ENCODE results near the gene TMEM169.
A peak's percentile ranks its signal among the peaks of the same experiment; 100 is the strongest.
"Not testable (repeated sequence)": the region's sequence is repeated elsewhere in the genome, so short reads cannot be mapped to it uniquely, and the experiment has no call there.

Gene TMEM169

GRCh38 chr2:216075510-216076485 is 5.9 kb upstream of the TMEM169 start:
- H3K4me3 ChIP-seq: no peak overlapping the region
- no peak for DNase-seq
- TF ChIP-seq CTCF (IDR thresholded peaks at IDR 0.05): no peak
- H3K4me1 ChIP-seq: no peaks in the 10 kb centered on the region
- no peaks in the 10 kb centered on the region for H3K36me3 ChIP-seq
- H3K27ac ChIP-seq: no peak overlapping the region
- no peaks in the 10 kb centered on the region for H3K9me3 ChIP-seq
- intact Hi-C loops (cut with DNase I; ENCODE audit: low total_unique reads): no loop called here
- no peaks in the 10 kb centered on the region for H3K27me3 ChIP-seq

DNA sequence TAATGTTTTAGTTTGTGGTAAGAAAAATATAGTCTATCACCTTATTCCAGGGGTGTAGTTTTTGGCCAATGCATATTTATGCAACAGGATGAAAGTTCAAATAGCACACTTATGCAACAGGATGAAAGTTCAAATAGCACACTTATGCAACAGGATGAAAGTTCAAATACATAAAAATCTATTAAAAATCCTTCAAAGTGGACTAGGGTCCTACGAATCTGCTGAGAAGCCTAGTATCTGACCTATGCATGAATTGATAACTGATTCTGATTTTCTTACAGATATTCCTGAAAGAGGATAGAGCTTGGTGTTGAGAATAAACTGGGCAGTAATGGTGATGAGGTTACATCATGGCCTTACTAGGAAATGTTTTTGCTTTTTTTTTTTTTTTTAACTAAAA is 2.9 kb upstream of the TMEM169 start:
- intact Hi-C loops (cut with DNase I; ENCODE audit: low total_unique reads): no loop called here
- no peak for TF ChIP-seq CTCF (IDR thresholded peaks at IDR 0.05)
- DNase-seq: no peak
- Histone ChIP-seq H3K36me3 (no peaks in the 10 kb centered on the region), H3K27me3 (no peaks in the 10 kb centered on the region), H3K4me1 (peaks cover 0 to 13% (median 4%) of the 10 kb centered on the region in 4 donors), H3K9me3 (no peaks in the 10 kb centered on the region), H3K4me3 (no peak overlapping the region), H3K27ac (no peak overlapping the region)

DNA sequence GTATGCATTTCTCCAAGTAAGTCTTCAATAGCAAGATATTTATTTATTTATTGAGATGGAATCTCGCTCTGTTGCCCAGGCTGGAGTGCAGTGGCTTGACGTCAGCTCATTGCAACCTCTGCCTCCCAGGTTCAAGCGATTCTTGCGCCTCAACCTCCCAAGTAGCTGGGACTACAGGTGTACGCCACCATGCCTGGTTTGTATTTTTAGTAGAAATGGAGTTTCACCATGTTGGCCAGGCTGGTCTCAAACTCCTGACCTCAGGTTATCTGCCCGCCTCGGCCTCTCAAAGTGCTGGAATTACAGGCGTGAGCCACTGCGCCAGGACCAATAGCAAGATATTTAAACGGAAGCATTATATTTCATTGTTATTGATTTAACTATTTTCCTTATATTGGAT is 1.7 kb upstream of the TMEM169 start:
- H3K27me3 ChIP-seq; DNase-seq; H3K4me3 ChIP-seq; H3K27ac ChIP-seq; H3K36me3 ChIP-seq; H3K9me3 ChIP-seq; intact Hi-C loops (cut with DNase I; ENCODE audit: low total_unique reads): not testable (repeated sequence)
- peaks cover 0 to 13% (median 4%) of the 10 kb centered on the region in 4 donors for H3K4me1 ChIP-seq

DNA sequence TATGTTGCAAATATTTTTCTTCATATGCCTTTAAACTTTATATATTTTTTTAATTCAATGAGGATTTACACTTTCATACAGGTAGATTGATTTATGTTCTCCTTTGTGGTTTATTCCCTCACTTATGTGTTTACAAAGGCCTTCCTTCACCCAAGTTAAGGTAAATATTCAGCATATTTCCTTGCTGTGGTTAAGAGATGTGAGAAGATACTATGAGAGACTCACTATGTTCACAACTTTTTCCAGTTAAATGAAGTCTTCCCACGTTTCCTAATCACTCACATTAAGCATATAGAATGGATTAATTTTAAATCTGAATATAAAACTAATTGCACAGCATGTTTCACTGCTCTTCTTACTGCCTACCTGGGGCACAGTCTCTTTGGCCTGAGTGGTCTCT is 707 bp upstream of the TMEM169 start:
- intact Hi-C loops (cut with DNase I; ENCODE audit: low total_unique reads): no loop called here
- H3K4me1 ChIP-seq: peaks cover 0 to 13% (median 4%) of the 10 kb centered on the region in 4 donors

DNA sequence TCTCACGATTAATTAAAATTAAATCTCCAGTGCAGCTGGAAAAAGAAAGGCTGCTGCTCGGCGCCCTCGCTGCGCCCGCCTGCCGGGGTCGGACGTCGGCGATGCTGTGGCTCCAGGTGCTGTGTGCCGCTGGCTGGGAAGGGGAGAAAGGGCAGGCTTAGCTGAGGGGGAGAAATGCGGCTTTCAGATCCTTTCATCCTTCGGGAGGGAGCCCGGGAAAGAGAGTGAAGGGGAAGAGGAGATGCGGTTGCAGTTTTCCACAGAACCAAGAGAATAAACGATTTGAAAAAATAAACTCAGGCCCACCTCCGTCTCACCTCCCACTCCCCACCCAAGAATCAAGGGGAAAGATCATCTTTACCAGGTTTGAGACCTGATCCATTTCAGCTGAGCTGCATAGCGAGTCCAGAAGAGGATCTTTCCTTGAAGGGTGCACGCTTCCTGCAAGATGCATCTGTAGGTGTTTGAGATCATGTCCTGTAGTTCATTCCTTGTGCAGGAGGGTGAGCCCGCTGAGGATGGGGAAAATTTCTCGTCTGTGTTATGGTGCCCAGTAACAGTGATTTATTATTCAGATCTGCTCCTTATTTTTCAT is 495 bp downstream of the TMEM169 start:
- Histone ChIP-seq H3K9me3 (no peaks in the 10 kb centered on the region), H3K4me3 (peak overlapping the region; percentile 65 to 75), H3K36me3 (no peaks in the 10 kb centered on the region), H3K27me3 (no peaks in the 10 kb centered on the region), H3K4me1 (peaks cover 0 to 13% (median 4%) of the 10 kb centered on the region in 4 donors), H3K27ac (peak overlapping the region in 1 of 2 donors; percentile 64)
- no peak for DNase-seq
- intact Hi-C loops (cut with DNase I; ENCODE audit: low total_unique reads): no loop called here
- no peak for TF ChIP-seq CTCF (IDR thresholded peaks at IDR 0.05)

More for the DNA sequence above, 707 bp upstream of the TMEM169 start:
- no peaks in the 10 kb centered on the region for H3K9me3 ChIP-seq
- no peak for TF ChIP-seq CTCF (IDR thresholded peaks at IDR 0.05)
- H3K27me3 ChIP-seq: no peaks in the 10 kb centered on the region
- no peak for DNase-seq
- no peaks in the 10 kb centered on the region for H3K36me3 ChIP-seq
- H3K27ac ChIP-seq: peak overlapping the region in 1 of 2 donors; percentile 64
- peak overlapping the region; percentile 65 to 75 for H3K4me3 ChIP-seq

- TF ChIP-seq CTCF (IDR thresholded peaks at IDR 0.05): no peak
- intact Hi-C loops (cut with DNase I; ENCODE audit: low total_unique reads): no loop called here
- no peak overlapping the region for H3K4me3 ChIP-seq
- no peaks in the 10 kb centered on the region for H3K27me3 ChIP-seq
- no peaks in the 10 kb centered on the region for H3K9me3 ChIP-seq
- H3K27ac ChIP-seq: no peak overlapping the region
- H3K36me3 ChIP-seq: no peaks in the 10 kb centered on the region
- DNase-seq: peak in 1 of 2 donors; percentile 34
- H3K4me1 ChIP-seq: peaks cover 0 to 13% (median 4%) of the 10 kb centered on the region in 4 donors
Measured at GRCh38 chr2:216082805-216083204, 1.1 kb downstream of the TMEM169 start.
